Measurements from ENCODE around the gene PP2D1.
A peak's percentile ranks its signal among the peaks of the same experiment; 100 is the strongest.
"Not testable (repeated sequence)": the region's sequence is repeated elsewhere in the genome, so short reads cannot be mapped to it uniquely, and the experiment has no call there.

Gene PP2D1

GRCh38 chr3:20016076-20016475, 4.0 kb upstream of the PP2D1 start:
- not testable (repeated sequence) for H3K36me3 ChIP-seq (ENCODE audit: control insufficient read depth, insufficient read depth, low read length, severe bottlenecking); H3K4me3 ChIP-seq (ENCODE audit: low read length); H3K9ac ChIP-seq (ENCODE audit: low read length); H3K9me3 ChIP-seq (ENCODE audit: control insufficient read depth, low read length); H3K4me1 ChIP-seq (ENCODE audit: control insufficient read depth, insufficient read depth, low read length); H3K27me3 ChIP-seq (replicated peaks; ENCODE audit: control insufficient read depth, insufficient read depth, low read length); DNase-seq (ENCODE audit: low read depth)

GRCh38 chr3:20015525-20015924, 3.5 kb upstream of the PP2D1 start:
- H3K27me3 ChIP-seq (replicated peaks; ENCODE audit: control insufficient read depth, insufficient read depth, low read length), result no peaks in the 10 kb centered on the region
- H3K36me3 ChIP-seq (ENCODE audit: control insufficient read depth, insufficient read depth, low read length, severe bottlenecking), result no peaks in the 10 kb centered on the region
- no peak for DNase-seq (ENCODE audit: low read depth)
- H3K4me3 ChIP-seq (ENCODE audit: low read length), result no peak overlapping the region
- H3K4me1 ChIP-seq (ENCODE audit: control insufficient read depth, insufficient read depth, low read length), result no peaks in the 10 kb centered on the region
- no peaks in the 10 kb centered on the region for H3K9me3 ChIP-seq (ENCODE audit: control insufficient read depth, low read length)
- no peak overlapping the region for H3K9ac ChIP-seq (ENCODE audit: low read length)

- H3K4me3 ChIP-seq (ENCODE audit: low read length), result no peak overlapping the region
- H3K9me3 ChIP-seq (ENCODE audit: control insufficient read depth, low read length), result no peaks in the 10 kb centered on the region
- no peak overlapping the region for H3K9ac ChIP-seq (ENCODE audit: low read length)
- H3K4me1 ChIP-seq (ENCODE audit: control insufficient read depth, insufficient read depth, low read length), result no peaks in the 10 kb centered on the region
- no peak for DNase-seq (ENCODE audit: low read depth)
- H3K36me3 ChIP-seq (ENCODE audit: control insufficient read depth, insufficient read depth, low read length, severe bottlenecking), result no peaks in the 10 kb centered on the region
- no peaks in the 10 kb centered on the region for H3K27me3 ChIP-seq (replicated peaks; ENCODE audit: control insufficient read depth, insufficient read depth, low read length)
Observed at GRCh38 chr3:20013396-20013795, 1.3 kb upstream of the PP2D1 start.

GRCh38 chr3:20008646-20009045, 3.4 kb downstream of the PP2D1 start:
- no peak overlapping the region for H3K9ac ChIP-seq (ENCODE audit: low read length)
- no peaks in the 10 kb centered on the region for H3K4me1 ChIP-seq (ENCODE audit: control insufficient read depth, insufficient read depth, low read length)
- H3K4me3 ChIP-seq (ENCODE audit: low read length), result no peak overlapping the region
- H3K36me3 ChIP-seq (ENCODE audit: control insufficient read depth, insufficient read depth, low read length, severe bottlenecking), result no peaks in the 10 kb centered on the region
- no peak for DNase-seq (ENCODE audit: low read depth)
- no peaks in the 10 kb centered on the region for H3K27me3 ChIP-seq (replicated peaks; ENCODE audit: control insufficient read depth, insufficient read depth, low read length)
- H3K9me3 ChIP-seq (ENCODE audit: control insufficient read depth, low read length), result no peaks in the 10 kb centered on the region

- no peaks in the 10 kb centered on the region for H3K36me3 ChIP-seq (ENCODE audit: control insufficient read depth, insufficient read depth, low read length, severe bottlenecking)
- H3K9ac ChIP-seq (ENCODE audit: low read length), result no peak overlapping the region
- no peaks in the 10 kb centered on the region for H3K4me1 ChIP-seq (ENCODE audit: control insufficient read depth, insufficient read depth, low read length)
- no peaks in the 10 kb centered on the region for H3K27me3 ChIP-seq (replicated peaks; ENCODE audit: control insufficient read depth, insufficient read depth, low read length)
- no peak overlapping the region for H3K4me3 ChIP-seq (ENCODE audit: low read length)
- H3K9me3 ChIP-seq (ENCODE audit: control insufficient read depth, low read length), result no peaks in the 10 kb centered on the region
- DNase-seq (ENCODE audit: low read depth), result no peak
Observed at GRCh38 chr3:20007960-20008359, 4.1 kb downstream of the PP2D1 start.

- no peaks in the 10 kb centered on the region for H3K36me3 ChIP-seq (ENCODE audit: control insufficient read depth, insufficient read depth, low read length, severe bottlenecking)
- no peak for DNase-seq (ENCODE audit: low read depth)
- no peaks in the 10 kb centered on the region for H3K9me3 ChIP-seq (ENCODE audit: control insufficient read depth, low read length)
- H3K4me3 ChIP-seq (ENCODE audit: low read length), result no peak overlapping the region
- H3K9ac ChIP-seq (ENCODE audit: low read length), result no peak overlapping the region
- H3K4me1 ChIP-seq (ENCODE audit: control insufficient read depth, insufficient read depth, low read length), result no peaks in the 10 kb centered on the region
- H3K27me3 ChIP-seq (replicated peaks; ENCODE audit: control insufficient read depth, insufficient read depth, low read length), result no peaks in the 10 kb centered on the region
Observed at GRCh38 chr3:20001932-20002331, 10.1 kb downstream of the PP2D1 start.

- no peak for DNase-seq (ENCODE audit: low read depth)
- Histone ChIP-seq H3K4me3 (ENCODE audit: low read length) (no peak overlapping the region), H3K36me3 (ENCODE audit: control insufficient read depth, insufficient read depth, low read length, severe bottlenecking) (no peaks in the 10 kb centered on the region), H3K9ac (ENCODE audit: low read length) (no peak overlapping the region), H3K27me3 (replicated peaks; ENCODE audit: control insufficient read depth, insufficient read depth, low read length) (no peaks in the 10 kb centered on the region), H3K4me1 (ENCODE audit: control insufficient read depth, insufficient read depth, low read length) (no peaks in the 10 kb centered on the region), H3K9me3 (ENCODE audit: control insufficient read depth, low read length) (no peaks in the 10 kb centered on the region)
Observed at GRCh38 chr3:19997502-19997901, 14.6 kb downstream of the PP2D1 start.

GRCh38 chr3:19994796-19995195, 17.3 kb downstream of the PP2D1 start:
- H3K4me1 ChIP-seq (ENCODE audit: control insufficient read depth, insufficient read depth, low read length), result no peaks in the 10 kb centered on the region
- DNase-seq (ENCODE audit: low read depth), result no peak
- no peak overlapping the region for H3K9ac ChIP-seq (ENCODE audit: low read length)
- H3K36me3 ChIP-seq (ENCODE audit: control insufficient read depth, insufficient read depth, low read length, severe bottlenecking), result no peaks in the 10 kb centered on the region
- no peak overlapping the region for H3K4me3 ChIP-seq (ENCODE audit: low read length)
- no peaks in the 10 kb centered on the region for H3K27me3 ChIP-seq (replicated peaks; ENCODE audit: control insufficient read depth, insufficient read depth, low read length)
- no peaks in the 10 kb centered on the region for H3K9me3 ChIP-seq (ENCODE audit: control insufficient read depth, low read length)

- H3K9ac ChIP-seq (ENCODE audit: low read length); H3K4me1 ChIP-seq (ENCODE audit: control insufficient read depth, insufficient read depth, low read length); H3K4me3 ChIP-seq (ENCODE audit: low read length); DNase-seq (ENCODE audit: low read depth); H3K27me3 ChIP-seq (replicated peaks; ENCODE audit: control insufficient read depth, insufficient read depth, low read length); H3K9me3 ChIP-seq (ENCODE audit: control insufficient read depth, low read length): not testable (repeated sequence)
- peaks cover 22% of the 10 kb centered on the region for H3K36me3 ChIP-seq (ENCODE audit: control insufficient read depth, insufficient read depth, low read length, severe bottlenecking)
Observed at GRCh38 chr3:19988904-19989303, 23.2 kb downstream of the PP2D1 start.

GRCh38 chr3:19972054-19972453, 40.0 kb downstream of the PP2D1 start:
- peak; percentile 56 for DNase-seq (ENCODE audit: low read depth)
- Histone ChIP-seq H3K4me1 (ENCODE audit: control insufficient read depth, insufficient read depth, low read length) (peaks cover 18% of the 10 kb centered on the region), H3K4me3 (ENCODE audit: low read length) (no peak overlapping the region), H3K36me3 (ENCODE audit: control insufficient read depth, insufficient read depth, low read length, severe bottlenecking) (peaks cover 35% of the 10 kb centered on the region), H3K27me3 (replicated peaks; ENCODE audit: control insufficient read depth, insufficient read depth, low read length) (no peaks in the 10 kb centered on the region), H3K9me3 (ENCODE audit: control insufficient read depth, low read length) (no peaks in the 10 kb centered on the region), H3K9ac (ENCODE audit: low read length) (no peak overlapping the region)

GRCh38 chr3:19970327-19970726, 41.7 kb downstream of the PP2D1 start:
- Histone ChIP-seq H3K4me3 (ENCODE audit: low read length) (no peak overlapping the region), H3K36me3 (ENCODE audit: control insufficient read depth, insufficient read depth, low read length, severe bottlenecking) (peaks cover 18% of the 10 kb centered on the region)
- no peak for DNase-seq (ENCODE audit: low read depth)

GRCh38 chr3:19967812-19968211, 44.3 kb downstream of the PP2D1 start:
- Histone ChIP-seq H3K36me3 (ENCODE audit: control insufficient read depth, insufficient read depth, low read length, severe bottlenecking) (peaks cover 3% of the 10 kb centered on the region), H3K4me3 (ENCODE audit: low read length) (no peak overlapping the region), H3K27me3 (replicated peaks; ENCODE audit: control insufficient read depth, insufficient read depth, low read length) (no peaks in the 10 kb centered on the region), H3K9me3 (ENCODE audit: control insufficient read depth, low read length) (no peaks in the 10 kb centered on the region), H3K9ac (ENCODE audit: low read length) (no peak overlapping the region), H3K4me1 (ENCODE audit: control insufficient read depth, insufficient read depth, low read length) (peaks cover 19% of the 10 kb centered on the region)
- no peak for DNase-seq (ENCODE audit: low read depth)

More at GRCh38 chr3:19970327-19970726, 41.7 kb downstream of the PP2D1 start:
- H3K9ac ChIP-seq (ENCODE audit: low read length), result no peak overlapping the region
- no peaks in the 10 kb centered on the region for H3K27me3 ChIP-seq (replicated peaks; ENCODE audit: control insufficient read depth, insufficient read depth, low read length)
- H3K4me1 ChIP-seq (ENCODE audit: control insufficient read depth, insufficient read depth, low read length), result peaks cover 22% of the 10 kb centered on the region
- H3K9me3 ChIP-seq (ENCODE audit: control insufficient read depth, low read length), result no peaks in the 10 kb centered on the region
